Left ventricle myocardium superior (tissue), 1 donor: ENCODE measurements around the gene UST. TPM values are rescaled to one million over a fixed set of nuclear protein-coding genes. Genes with fewer than 3 reads are reported as not detected.
"Not testable (repeated sequence)": the region's sequence is repeated elsewhere in the genome, so short reads cannot be mapped to it uniquely, and the experiment has no call there.

ENCODE experiments used
- ATAC-seq: fragments of 200-7000 bp; cut with Tn5 transposase; one replicate; pipeline ENCODE4 v1.9.1; 2020; ENCODE audit warnings: mild to moderate bottlenecking, moderate library complexity
- DNase-seq: peaks from one replicate; pipeline ENCODE4 v3.0.0-alpha.2; 2020
- intact Hi-C: fragments of 100-400 bp; cut with micrococcal nuclease; formaldehyde crosslinking; loops from one replicate; pipeline ENCODE4 v1.11.0; 2022
- total RNA-seq: library from RNA; stranded (reverse); fragmentation: NEBNext Ultra II Directional; extraction: Animal tissue kit (Norgen Biotek cat#: 25700); gene quantifications from one replicate; pipeline ENCODE4 v1.2.1, GENCODE V29; 2021
- donor health status: DM: no; HTN: yes; CAD: no; lungs with severe emphysema.

UST gene
- total RNA-seq, 1 donor from 2014 or later: 3.4 TPM

GRCh38 chr6:149031859-149032598, 285.2 kb downstream of the UST start:
- intact Hi-C loops: no loop called here
- ATAC-seq (no peak), DNase-seq (no peak)

GRCh38 chr6:149032599-149033405, 286.0 kb downstream of the UST start:
- DNase-seq: no peak
- no peak for ATAC-seq
- intact Hi-C loops: no loop called here

GRCh38 chr6:149033454-149033853, 286.6 kb downstream of the UST start:
- intact Hi-C loops: no loop called here
- no peak for DNase-seq

GRCh38 chr6:149035766-149036165, 288.9 kb downstream of the UST start:
- DNase-seq (no peak), ATAC-seq (no peak)
- intact Hi-C loops: no loop called here

More at GRCh38 chr6:149033454-149033853, 286.6 kb downstream of the UST start:
- no peak for ATAC-seq

GRCh38 chr6:149037051-149037671, 290.3 kb downstream of the UST start:
- ATAC-seq: no peak
- intact Hi-C loops: no loop called here

GRCh38 chr6:149039025-149039424, 292.2 kb downstream of the UST start:
- intact Hi-C loops, DNase-seq, ATAC-seq: not testable (repeated sequence)

More at GRCh38 chr6:149037051-149037671, 290.3 kb downstream of the UST start:
- no peak for DNase-seq

- DNase-seq: no peak
- no peak for ATAC-seq
- intact Hi-C loops: no loop called here
These were observed 295.1 kb downstream of the UST start for GRCh38 chr6:149041953-149042352.

- intact Hi-C loops: no loop called here
- ATAC-seq (no peak), DNase-seq (no peak)
These were observed 296.8 kb downstream of the UST start for GRCh38 chr6:149043476-149044130.

- DNase-seq (no peak), ATAC-seq (peak; percentile 24)
- intact Hi-C loops: no loop called here
These were observed 297.7 kb downstream of the UST start for GRCh38 chr6:149044528-149044927.

GRCh38 chr6:149045404-149045803, 298.6 kb downstream of the UST start:
- ATAC-seq: no peak
- intact Hi-C loops: no loop called here
- no peak for DNase-seq

GRCh38 chr6:149046164-149046821, 299.5 kb downstream of the UST start:
- intact Hi-C loops: no loop called here
- ATAC-seq: no peak
- no peak for DNase-seq

GRCh38 chr6:149046822-149047246, 300.0 kb downstream of the UST start:
- intact Hi-C loops: no loop called here
- no peak for ATAC-seq

GRCh38 chr6:149049230-149049629, 302.4 kb downstream of the UST start:
- intact Hi-C loops: no loop called here
- DNase-seq (no peak), ATAC-seq (no peak)

More at GRCh38 chr6:149046822-149047246, 300.0 kb downstream of the UST start:
- DNase-seq: no peak

- ATAC-seq: no peak
- DNase-seq: no peak
- intact Hi-C loops: no loop called here
These were observed 303.3 kb downstream of the UST start for GRCh38 chr6:149050160-149050559.

GRCh38 chr6:149052350-149053106, 305.7 kb downstream of the UST start:
- no peak for ATAC-seq
- intact Hi-C loops: no loop called here
- DNase-seq: no peak

GRCh38 chr6:149053848-149054558, 307.2 kb downstream of the UST start:
- no peak for ATAC-seq
- intact Hi-C loops: no loop called here
- DNase-seq: no peak

GRCh38 chr6:149054559-149055194, 307.8 kb downstream of the UST start:
- ATAC-seq: no peak

More at GRCh38 chr6:149054559-149055194, 307.8 kb downstream of the UST start:
- no peak for DNase-seq
- intact Hi-C loops: no loop called here
